Heart left ventricle (tissue), 16 donors: ENCODE data around the gene EPOP. TPM values are rescaled to one million over a fixed set of nuclear protein-coding genes. Genes with fewer than 3 reads are reported as not detected.

Source experiments
- ATAC-seq, 4 donors: fragments of 200-7000 bp; cut with Tn5 transposase; one replicate each; pipeline ENCODE4 v1.9.1; 2020 to 2022; ENCODE audit warnings: moderate library complexity in 4 of 4, mild to moderate bottlenecking in 3 of 4, moderate number of reproducible peaks in 1 of 4
- DNase-seq, 5 donors: peaks; one replicate each; pipeline ENCODE4 v3.0.0-alpha.2; 2020
- H3K27ac ChIP-seq, 12 donors: fragments of 200-600 bp; sonication (generic) in 4 of 12; one replicate each; pipeline versions ENCODE4 v1.5.0 to v1.8.0; 2016 to 2022; ENCODE audit warnings: mild to moderate bottlenecking in 2 of 12
- H3K27me3 ChIP-seq, 9 donors: fragments of 200-600 bp; sonication (generic) in 2 of 9; one replicate each; pipeline versions ENCODE4 v1.5.1 to v1.8.0; 2016 to 2022; ENCODE audit warnings: mild to moderate bottlenecking in 3 of 9
- H3K36me3 ChIP-seq, 9 donors: fragments of 200-600 bp; sonication (generic) in 2 of 9; one replicate each; pipeline versions ENCODE4 v1.5.0 to v1.8.0; 2018 to 2022; ENCODE audit warnings: mild to moderate bottlenecking in 2 of 9
- H3K4me1 ChIP-seq, 12 donors: fragments of 200-600 bp; sonication (generic) in 4 of 12; one replicate each; pipeline versions ENCODE4 v1.5.0 to v1.8.0; 2016 to 2022; ENCODE audit warnings: mild to moderate bottlenecking in 3 of 12
- H3K4me3 ChIP-seq, 12 donors: fragments of 200-600 bp; sonication (generic) in 4 of 12; one replicate each; pipeline versions ENCODE4 v1.5.0 to v1.8.0; 2017 to 2022; ENCODE audit warnings: mild to moderate bottlenecking in 9 of 12, moderate library complexity in 4 of 12
- H3K9me3 ChIP-seq, 12 donors: fragments of 200-600 bp; sonication (generic) in 4 of 12; one replicate each; pipeline versions ENCODE4 v1.5.0 to v1.8.0; 2016 to 2022; ENCODE audit warnings: mild to moderate bottlenecking in 1 of 12
- CTCF ChIP-seq, 12 donors: fragments of 200-600 bp; sonication (generic) in 4 of 12; IDR thresholded peaks; one replicate each; pipeline versions ENCODE4 v1.5.0 to v1.8.0; 2018 to 2022; ENCODE audit warnings: antibody characterized with exemption in 12 of 12, mild to moderate bottlenecking in 5 of 12
- POLR2A ChIP-seq, 2 donors: fragments of 450-650 bp; IDR thresholded peaks; one replicate each; pipeline ENCODE4 v1.6.1; 2017; ENCODE audit warnings: antibody characterized with exemption in 2 of 2, mild to moderate bottlenecking in 2 of 2, moderate library complexity in 2 of 2
- WGBS, 4 donors: extraction: QIAGEN DNeasy Blood & Tissue Kit in 2 of 4; methylation state at CpG; one replicate each; pipeline versions ENCODE4 v1.1.5 to v1.1.7; 2013 to 2018; 5-methylcytosine and 5-hydroxymethylcytosine counted together
- intact Hi-C, 10 donors: fragments of 100-400 bp; cut with DNase I; formaldehyde crosslinking; loops; one replicate each; pipeline versions ENCODE4 v1.11.1 to v1.14.2; 2022
- polyA plus RNA-seq, 2 donors: library from polyadenylated mRNA; stranded (reverse); fragments of 200-250 nt; gene quantifications; one replicate each; pipeline ENCODE4 v1.2.3, GENCODE V29; 2013
- total RNA-seq, 9 donors: library from RNA; depleted of rRNA in 2 of 9; stranded (reverse); fragments of >200 nt in 2 of 9; fragmentation: NEBNext Ultra II Directional in 3 of 9; extraction: Animal tissue kit (Norgen Biotek cat#: 25700) in 3 of 9; gene quantifications; one replicate each; pipeline versions ENCODE4 v1.1.0 to v1.2.4, GENCODE V29; 2016 to 2023
- donor health status: ischemic (EF 13 %, LVEDD 7.1; RV severe dilation, severe dysfunction).
- donor health status: healthy with polysubstance abuse.
- donor health status: DM: no; HTN: yes; CAD: no.
- donor health status: DM: no; HTN: no; CAD: no.
- donor health status: ischemic (EF 25% LVEDD 6.9; RV normal size, moderate dysfunction).
- donor health status: ischemic (EF 25% LVEDD 5.7; RV mildly dilated, moderate dysfunction).
- donor health status: healthy.
- donor health status: DM: yes; HTN: yes; CAD: no.
- donor health status: ischemic (EF 35%, LVEDD 5.7; RV mildly dilated, moderate dysfunction).
- donor health status: nonischemic (EF 11% LVEDD 7.7; RV severe dilation, severe dysfunction).
- donor health status: DM: yes; HTN: yes; CAD: no.
- donor health status: PGD.
- donor health status: ischemic (EF 29% LVEDD 5.4; RV normal size, mild dysfunction).
- donor health status: nonischemic (EF 23%, LVEDD 6.1; RV moderate dilation, normal function).

Gene EPOP
- total and polyA plus RNA-seq, 11 donors = 0.25 to 3.1 (median 0.94) TPM

GRCh38 chr17:38637951-38638350 lies 36.8 kb downstream of the EPOP start:
- Histone ChIP-seq H3K36me3 (no peaks in the 10 kb centered on the region), H3K27ac (no peak overlapping the region), H3K9me3 (no peaks in the 10 kb centered on the region), H3K4me3 (no peak overlapping the region), H3K27me3 (peaks cover 0 to 11% (median 0%) of the 10 kb centered on the region in 9 donors), H3K4me1 (no peaks in the 10 kb centered on the region)
- no peak for DNase-seq
- intact Hi-C loops = no loop called here
- WGBS, 4 donors = 74 to 92% (median 83%) methylated on average over 4 of the region's 4 CpGs
- TF ChIP-seq CTCF (IDR thresholded peaks at IDR 0.05) (no peak), POLR2A (IDR thresholded peaks at IDR 0.05) (no peak)
- ATAC-seq = no peak

GRCh38 chr17:38636054-38636453 lies 38.7 kb downstream of the EPOP start:
- DNase-seq = no peak
- Histone ChIP-seq H3K27ac (no peak overlapping the region), H3K27me3 (peaks cover 0 to 10% (median 0%) of the 10 kb centered on the region in 9 donors), H3K36me3 (no peaks in the 10 kb centered on the region), H3K4me3 (no peak overlapping the region), H3K4me1 (no peaks in the 10 kb centered on the region), H3K9me3 (no peaks in the 10 kb centered on the region)
- intact Hi-C loops = no loop called here
- no peak for ATAC-seq
- WGBS, 4 donors = 52 to 64% (median 53%) methylated on average over 9 of the region's 9 CpGs
- TF ChIP-seq POLR2A (IDR thresholded peaks at IDR 0.05) (no peak), CTCF (IDR thresholded peaks at IDR 0.05) (no peak)

- intact Hi-C loops = no loop called here
- WGBS, 4 donors = 70 to 83% (median 76%) methylated on average over 6 of the region's 6 CpGs
- Histone ChIP-seq H3K27ac (no peak overlapping the region), H3K27me3 (peaks cover 0 to 6% (median 0%) of the 10 kb centered on the region in 9 donors), H3K36me3 (no peaks in the 10 kb centered on the region), H3K4me1 (no peaks in the 10 kb centered on the region), H3K9me3 (no peaks in the 10 kb centered on the region), H3K4me3 (no peak overlapping the region)
- ATAC-seq = no peak
- no peak for TF ChIP-seq CTCF (IDR thresholded peaks at IDR 0.05)
- TF ChIP-seq POLR2A (IDR thresholded peaks at IDR 0.05) = no peak
- no peak for DNase-seq
Observed at GRCh38 chr17:38632334-38632733, 42.4 kb downstream of the EPOP start.

GRCh38 chr17:38628441-38628840 lies 46.3 kb downstream of the EPOP start:
- intact Hi-C loops = no loop called here
- Histone ChIP-seq H3K9me3 (no peaks in the 10 kb centered on the region), H3K4me3 (no peak overlapping the region), H3K4me1 (no peaks in the 10 kb centered on the region), H3K27ac (no peak overlapping the region), H3K36me3 (no peaks in the 10 kb centered on the region), H3K27me3 (peaks cover 0 to 3% (median 0%) of the 10 kb centered on the region in 9 donors)
- TF ChIP-seq CTCF (IDR thresholded peaks at IDR 0.05) (no peak), POLR2A (IDR thresholded peaks at IDR 0.05) (no peak)
- DNase-seq (no peak), ATAC-seq (no peak)
- 60 to 86% (median 73%) methylated on average over 3 of the region's 3 CpGs for WGBS, 4 donors
